ENCODE results near the gene PLD5.

PLD5 gene

GRCh38 chr1:242524571-242525359 lies at the start of gene PLD5:
Gene PLD5, minus strand, starts transcription at chr1:242524697.
- no peak for FAIRE-seq
- DNase-seq (ENCODE audit: low spot score), result peak; percentile 79

DNA sequence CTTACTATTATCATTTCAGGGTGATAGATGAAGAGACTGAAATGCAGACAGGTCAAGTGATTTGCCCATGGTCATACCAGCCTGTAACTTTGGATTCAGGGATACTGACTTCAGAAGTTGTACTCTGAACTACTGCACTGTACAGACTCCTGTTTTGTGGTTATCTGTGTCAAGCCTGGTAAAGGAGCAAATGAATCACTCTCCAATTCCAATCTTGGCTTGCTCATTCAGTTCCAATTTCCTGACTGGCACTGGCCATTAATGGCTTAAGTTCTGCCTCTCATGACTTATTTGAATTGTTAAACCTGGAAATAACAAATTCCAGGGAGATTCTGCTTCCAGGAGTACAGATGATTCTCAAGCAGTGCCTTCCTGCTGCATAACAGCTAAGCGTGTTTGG lies 45.4 kb upstream of the PLD5 start:
- DNase-seq (ENCODE audit: low spot score), result no peak
- FAIRE-seq, result no peak

DNA sequence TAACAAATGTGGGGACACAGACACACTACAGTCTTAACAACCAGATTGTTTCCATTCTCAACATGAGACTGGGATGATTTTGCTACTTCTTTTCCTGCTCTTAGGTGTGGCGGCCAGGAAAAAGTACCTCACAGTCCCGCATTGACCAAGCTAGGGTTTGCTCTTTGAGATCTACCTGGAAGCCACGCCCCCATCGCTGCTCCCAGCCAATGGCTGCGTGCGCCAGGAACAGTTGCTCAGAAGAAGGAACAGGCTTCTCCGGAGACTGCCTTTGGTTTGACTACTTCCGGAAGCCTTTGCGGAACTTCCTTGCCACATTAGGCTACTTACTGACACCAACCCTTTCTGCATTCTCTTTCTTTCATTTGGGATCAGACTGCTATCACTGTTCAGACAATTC lies 44.2 kb upstream of the PLD5 start:
- no peak for FAIRE-seq
- DNase-seq (ENCODE audit: low spot score), result no peak

DNA sequence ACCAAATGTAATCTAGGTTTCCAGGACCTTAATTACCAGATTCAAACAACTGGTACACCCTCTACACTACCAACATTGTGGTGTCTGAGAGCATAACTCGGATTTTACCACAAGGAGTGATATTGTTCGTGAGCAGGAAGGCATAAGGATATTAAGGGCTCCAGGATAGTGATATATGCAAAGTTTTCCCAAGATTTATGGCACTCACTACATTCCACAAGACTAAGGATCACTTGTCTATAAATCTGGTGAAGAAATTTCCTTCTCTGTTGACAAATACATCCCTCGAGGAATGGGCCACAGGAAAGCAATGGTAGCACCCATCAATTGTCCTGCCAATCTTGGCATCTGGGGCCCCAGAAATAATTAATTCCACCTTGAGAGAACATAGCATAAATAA lies 43.1 kb upstream of the PLD5 start:
- FAIRE-seq, result no peak

GRCh38 chr1:242556759-242557158 lies 32.3 kb upstream of the PLD5 start:
- DNase-seq (ENCODE audit: low spot score), result no peak

More for the DNA sequence above, 43.1 kb upstream of the PLD5 start:
- no peak for DNase-seq (ENCODE audit: low spot score)

DNA sequence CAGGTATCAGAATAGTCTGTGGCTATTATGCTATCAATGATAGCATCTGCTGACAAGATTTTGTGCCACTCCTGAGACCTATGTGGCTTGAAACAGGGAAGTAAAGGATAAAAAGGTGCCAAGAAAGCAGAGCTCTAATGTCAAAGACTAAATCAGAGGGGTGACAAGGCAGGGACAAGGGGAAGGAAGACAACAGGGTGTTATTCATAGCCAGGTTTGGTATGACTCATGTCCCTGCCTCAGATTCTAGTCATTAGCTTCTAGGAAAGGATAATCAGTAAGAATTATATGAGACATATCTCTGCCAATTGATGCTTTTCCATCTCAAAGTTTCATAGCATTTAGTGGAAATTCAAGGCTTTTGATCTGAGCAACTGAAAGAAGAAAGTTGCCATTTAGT lies 31.8 kb upstream of the PLD5 start:
- DNase-seq (ENCODE audit: low spot score) (peak; percentile 45), FAIRE-seq (no peak)

More at GRCh38 chr1:242556759-242557158, 32.3 kb upstream of the PLD5 start:
- FAIRE-seq, result no peak

- FAIRE-seq, result no peak
- DNase-seq (ENCODE audit: low spot score), result no peak
Observed at GRCh38 chr1:242554577-242554976, 30.1 kb upstream of the PLD5 start.

- DNase-seq (ENCODE audit: low spot score), result peak; percentile 33
- peak; percentile 96 for FAIRE-seq
Observed at GRCh38 chr1:242546849-242547729, 22.6 kb upstream of the PLD5 start.

GRCh38 chr1:242546441-242546840 lies 21.9 kb upstream of the PLD5 start:
- FAIRE-seq, result no peak
- no peak for DNase-seq (ENCODE audit: low spot score)

DNA sequence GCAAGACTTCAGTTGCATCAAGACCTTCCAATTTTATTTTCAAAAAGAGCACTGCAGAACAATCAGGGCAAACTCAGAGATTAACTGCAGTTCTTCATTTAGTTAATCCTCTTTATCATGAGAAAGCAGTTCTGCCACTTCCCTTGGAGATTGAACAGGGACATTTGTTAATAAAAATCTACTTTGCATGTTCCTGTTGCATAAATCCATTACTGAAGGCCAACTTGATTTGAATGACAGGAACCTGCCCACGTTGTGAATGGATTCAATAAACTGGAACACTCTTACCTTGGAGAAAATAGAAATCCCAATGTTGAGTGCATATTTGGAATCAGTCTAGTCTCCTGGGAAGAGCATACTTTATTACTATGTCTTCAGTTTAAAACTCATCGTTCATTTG lies 19.6 kb upstream of the PLD5 start:
- FAIRE-seq (no peak), DNase-seq (ENCODE audit: low spot score) (no peak)

DNA sequence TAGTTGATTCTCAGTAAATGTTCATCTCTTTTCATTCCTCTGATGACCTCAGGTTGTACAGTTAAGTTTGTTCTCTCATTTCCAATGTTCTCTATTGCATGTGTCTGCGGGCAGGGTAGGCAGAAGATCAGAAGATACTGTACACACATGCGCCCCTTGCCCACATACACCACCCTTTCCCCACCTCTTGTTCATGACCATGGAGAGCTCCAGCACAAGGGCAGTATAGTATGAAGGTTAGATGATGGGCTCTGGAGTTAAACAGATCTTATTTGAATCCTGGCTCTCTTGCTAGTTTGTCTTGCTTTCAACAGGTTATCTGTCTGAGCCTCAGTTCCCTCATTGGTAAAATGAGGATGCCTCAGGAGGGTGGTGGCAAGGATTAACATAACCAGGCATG lies 17.8 kb upstream of the PLD5 start:
- FAIRE-seq, result no peak
- no peak for DNase-seq (ENCODE audit: low spot score)

GRCh38 chr1:242535986-242536385 lies 11.5 kb upstream of the PLD5 start:
- DNase-seq (ENCODE audit: low spot score), result no peak
- FAIRE-seq, result no peak

DNA sequence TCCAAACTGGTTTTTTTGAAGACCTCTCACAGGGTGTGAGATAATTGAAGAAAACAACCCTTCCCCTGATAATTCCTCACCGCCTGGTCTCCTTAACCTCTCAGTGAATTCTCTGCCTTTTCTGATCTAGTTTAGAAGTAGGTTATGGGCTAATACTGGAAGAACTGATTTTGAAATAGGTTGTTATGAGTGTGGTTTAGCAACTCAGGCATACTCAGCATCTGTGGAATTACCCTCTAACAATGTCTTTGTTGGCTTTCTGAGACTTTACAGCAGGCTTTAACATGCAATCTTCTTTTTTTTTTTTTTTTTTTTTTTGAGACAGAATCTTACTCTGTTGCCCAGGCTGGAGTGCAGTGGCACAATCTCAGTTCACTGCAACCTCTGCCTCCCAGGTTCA lies 10.3 kb upstream of the PLD5 start:
- FAIRE-seq, result no peak

DNA sequence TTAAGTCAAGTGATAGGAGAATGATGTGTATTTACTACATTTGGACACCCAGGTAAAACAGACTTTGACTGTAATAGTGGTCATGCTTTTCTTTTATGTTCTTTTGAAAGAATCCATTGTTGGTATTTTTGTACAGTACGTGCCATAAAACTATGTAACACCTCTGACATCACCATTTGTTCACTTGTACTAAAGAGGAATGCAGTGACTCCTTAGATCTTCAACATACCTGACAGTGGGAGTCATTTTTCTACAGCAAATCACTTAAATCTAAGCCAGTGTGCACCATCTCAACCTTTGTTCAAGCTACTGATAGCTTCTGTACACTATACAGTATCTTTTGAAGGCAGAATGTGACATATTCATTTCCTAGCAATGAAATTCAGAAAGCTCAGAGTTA lies 6.3 kb upstream of the PLD5 start:
- peak; percentile 61 for DNase-seq (ENCODE audit: low spot score)
- FAIRE-seq, result no peak

More for the DNA sequence above, 10.3 kb upstream of the PLD5 start:
- DNase-seq (ENCODE audit: low spot score), result no peak

DNA sequence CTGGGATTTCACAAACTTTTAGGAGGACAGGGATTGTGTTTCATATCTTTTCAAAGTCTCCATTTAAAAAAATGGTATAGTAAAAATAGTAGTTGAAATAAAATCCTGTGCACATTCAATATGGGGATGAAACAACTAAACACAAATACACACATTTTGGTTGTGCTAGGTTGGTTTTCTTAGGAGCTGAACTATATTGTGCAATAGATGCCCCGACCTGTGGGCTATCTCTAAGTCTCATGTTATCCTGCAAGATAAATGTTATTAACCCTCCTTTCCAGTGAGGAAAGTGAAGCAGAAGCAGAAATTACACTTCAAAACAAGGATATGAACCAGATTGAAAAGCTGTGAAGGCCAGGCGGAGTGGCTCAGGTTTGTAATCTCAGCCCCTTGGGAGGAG lies 1.3 kb upstream of the PLD5 start:
- no peak for FAIRE-seq
- no peak for DNase-seq (ENCODE audit: low spot score)

- FAIRE-seq (no peak), DNase-seq (ENCODE audit: low spot score) (no peak)
Observed at GRCh38 chr1:242525360-242525722, 844 bp upstream of the PLD5 start.

DNA sequence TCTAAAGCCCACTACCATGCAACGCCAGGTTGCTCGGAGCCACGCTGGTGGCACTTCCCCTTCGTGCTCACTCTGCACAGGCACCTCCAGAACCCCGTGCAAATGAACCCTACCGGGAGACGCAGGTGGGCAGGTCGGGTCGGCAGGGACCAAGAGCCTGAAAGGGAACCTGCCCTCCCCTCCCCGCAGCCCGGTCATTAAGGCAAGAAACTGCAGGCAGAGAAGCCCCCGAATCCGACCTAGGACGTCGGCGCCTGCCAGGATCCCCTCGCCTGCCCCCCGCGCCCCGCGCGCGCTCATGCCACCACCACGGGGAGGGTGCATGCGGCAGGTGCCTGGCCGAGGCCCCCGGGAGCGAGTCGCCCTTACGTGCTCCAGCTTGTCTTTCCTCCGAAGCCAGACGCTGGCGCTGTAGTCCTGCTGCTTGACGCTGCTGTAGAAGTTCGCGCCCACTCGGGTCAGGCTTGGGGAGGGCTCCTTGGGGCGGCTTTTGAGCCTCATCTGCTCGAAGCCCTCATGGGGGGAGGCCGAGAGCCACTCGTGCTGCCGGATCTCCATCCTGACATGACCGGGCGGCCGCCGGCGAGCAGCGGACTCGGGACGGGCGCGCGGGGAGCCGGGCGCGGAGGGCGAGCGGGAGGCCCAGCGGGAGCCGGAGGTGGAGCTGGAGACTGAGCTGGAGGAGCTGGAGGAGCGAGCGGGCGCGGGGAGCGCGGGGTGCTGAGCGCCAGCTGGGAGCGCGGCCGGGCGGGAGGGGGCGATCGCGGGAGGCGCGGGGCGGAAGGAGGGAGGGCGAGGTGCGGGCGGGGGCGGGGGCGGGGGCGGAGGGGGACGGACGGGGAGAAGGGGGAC lies 552 bp downstream of the PLD5 start:
- FAIRE-seq (no peak), DNase-seq (ENCODE audit: low spot score) (peak; percentile 86)

- FAIRE-seq (no peak), DNase-seq (ENCODE audit: low spot score) (no peak)
Observed at GRCh38 chr1:242522996-242523718, 1.3 kb downstream of the PLD5 start.

- DNase-seq (ENCODE audit: low spot score) (no peak), FAIRE-seq (no peak)
Observed at GRCh38 chr1:242522304-242522945, 2.1 kb downstream of the PLD5 start.

GRCh38 chr1:242515555-242515954 lies 8.9 kb downstream of the PLD5 start:
- no peak for DNase-seq (ENCODE audit: low spot score)
- FAIRE-seq, result no peak

Data from urothelium cell line (cell line).